Measurements from ENCODE around the gene ENO3. TPM values are rescaled to one million over a fixed set of nuclear protein-coding genes. Genes with fewer than 3 reads are reported as not detected.

Gene ENO3
- total RNA-seq, 1 experiment from 2014 or later, result 24.6 TPM

- CTCF ChIA-PET, result interaction anchor here (0.8 to 1.2 kb wide), 2 partner anchors 81 to 82 kb away, joined by 3 read pairs; no protein-coding TSS in a partner anchor
- BruUV-seq (replicated peaks), result no TSS peak
- H3K27ac ChIP-seq (ENCODE audit: low read depth, low read length), result no peak overlapping the region
- H2AFZ ChIP-seq (ENCODE audit: low read depth, low read length, poor library complexity, severe bottlenecking), result no peak overlapping the region
- peak; percentile 84 for ATAC-seq
- H3K4me3 ChIP-seq (replicated peaks in 1 of 2; ENCODE audit: low read depth in 1 of 2, low read length in 2 of 2), result no peak overlapping the region
- peaks cover 10 to 28% of the 10 kb centered on the region in 2 experiments; a peak in 2 of 4 replicates for H3K36me3 ChIP-seq (ENCODE audit: control insufficient read depth in 1 of 2, insufficient read depth in 2 of 2, low read length in 2 of 2)
- peaks cover under 1 to 2% of the 10 kb centered on the region in 2 experiments; a peak in 1 of 4 replicates for H3K4me1 ChIP-seq (ENCODE audit: control insufficient read depth in 1 of 2, insufficient read depth in 2 of 2, low read length in 2 of 2)
- POLR2A ChIA-PET, result interaction anchor here (0.9 kb wide), 1 partner anchor 41 kb away, joined by 3 read pairs; the partner anchor contains the start of genes RNF167 and SLC25A11
- DNase-seq (ENCODE audit: low read depth, low spot score), result no peak
- no peak for TF ChIP-seq POLR2A (IDR thresholded peaks at IDR 0.05; ENCODE audit: borderline replicate concordance, extremely low read depth, insufficient read depth, insufficient read length)
- no peak for TF ChIP-seq ZNF274 (IDR thresholded peaks at IDR 0.05; ENCODE audit: low read depth, low read length)
- no peak for TF ChIP-seq SIN3A (IDR thresholded peaks at IDR 0.05; ENCODE audit: low read depth)
- TF ChIP-seq SRF (IDR thresholded peaks at IDR 0.05; ENCODE audit: low read depth), result peak; percentile 31; the same call in 1 of the 2 replicates
- no peak for TF ChIP-seq ATF3 (IDR thresholded peaks at IDR 0.05)
- no peak for TF ChIP-seq ZBTB33 (IDR thresholded peaks at IDR 0.05; ENCODE audit: extremely low read depth, insufficient replicate concordance, low read length)
- peak; percentile 51 for TF ChIP-seq RAD21 (IDR thresholded peaks at IDR 0.05; ENCODE audit: low read depth)
- peak; percentile 58 to 73 (median 65); a peak in 5 of 6 replicates for TF ChIP-seq CTCF (IDR thresholded peaks at IDR 0.05 in 2 of 3, conservative IDR thresholded peaks at IDR 0.05 in 1 of 3; ENCODE audit: borderline replicate concordance in 1 of 3, insufficient read depth in 1 of 3, low read depth in 2 of 3, low read length in 2 of 3)
- no peak for TF ChIP-seq CBX3 (IDR thresholded peaks at IDR 0.05; ENCODE audit: low read depth)
- no peak for TF ChIP-seq MAX (IDR thresholded peaks at IDR 0.05)
- peaks cover under 1% of the 10 kb centered on the region; the same call in 1 of the 2 replicates for H3K79me2 ChIP-seq (ENCODE audit: insufficient read depth, low read length)
- no peaks in the 10 kb centered on the region for H4K20me1 ChIP-seq (ENCODE audit: insufficient read depth)
- H3K9me2 ChIP-seq (ENCODE audit: insufficient read depth), result no peaks in the 10 kb centered on the region
- RAD21 ChIA-PET (ENCODE audit: low non-redundant PET in 1 of 2, low total read pairs in 2 of 2, uncharacterized antibody in 2 of 2, unreplicated experiment in 2 of 2), result no interaction called here
- intact Hi-C loops (cut with micrococcal nuclease), result loop anchor here (1.0 kb wide), 1 partner anchor 82 kb away; no protein-coding TSS in a partner anchor
- H3K9ac ChIP-seq (ENCODE audit: low read length), result no peak overlapping the region
- H3K27me3 ChIP-seq (ENCODE audit: insufficient read depth, low read length), result no peaks in the 10 kb centered on the region
- no peak overlapping the region for H3K4me2 ChIP-seq (ENCODE audit: low read length)
- H3K9me3 ChIP-seq (ENCODE audit: control insufficient read depth in 1 of 2, insufficient read depth in 1 of 2, low read depth in 1 of 2, low read length in 2 of 2), result no peaks in the 10 kb centered on the region
These were observed 29.8 kb downstream of the ENO3 start for GRCh38 chr17:4980644-4981216.
